ENCODE measurements around the gene TXNDC11.

The TXNDC11 gene

DNA sequence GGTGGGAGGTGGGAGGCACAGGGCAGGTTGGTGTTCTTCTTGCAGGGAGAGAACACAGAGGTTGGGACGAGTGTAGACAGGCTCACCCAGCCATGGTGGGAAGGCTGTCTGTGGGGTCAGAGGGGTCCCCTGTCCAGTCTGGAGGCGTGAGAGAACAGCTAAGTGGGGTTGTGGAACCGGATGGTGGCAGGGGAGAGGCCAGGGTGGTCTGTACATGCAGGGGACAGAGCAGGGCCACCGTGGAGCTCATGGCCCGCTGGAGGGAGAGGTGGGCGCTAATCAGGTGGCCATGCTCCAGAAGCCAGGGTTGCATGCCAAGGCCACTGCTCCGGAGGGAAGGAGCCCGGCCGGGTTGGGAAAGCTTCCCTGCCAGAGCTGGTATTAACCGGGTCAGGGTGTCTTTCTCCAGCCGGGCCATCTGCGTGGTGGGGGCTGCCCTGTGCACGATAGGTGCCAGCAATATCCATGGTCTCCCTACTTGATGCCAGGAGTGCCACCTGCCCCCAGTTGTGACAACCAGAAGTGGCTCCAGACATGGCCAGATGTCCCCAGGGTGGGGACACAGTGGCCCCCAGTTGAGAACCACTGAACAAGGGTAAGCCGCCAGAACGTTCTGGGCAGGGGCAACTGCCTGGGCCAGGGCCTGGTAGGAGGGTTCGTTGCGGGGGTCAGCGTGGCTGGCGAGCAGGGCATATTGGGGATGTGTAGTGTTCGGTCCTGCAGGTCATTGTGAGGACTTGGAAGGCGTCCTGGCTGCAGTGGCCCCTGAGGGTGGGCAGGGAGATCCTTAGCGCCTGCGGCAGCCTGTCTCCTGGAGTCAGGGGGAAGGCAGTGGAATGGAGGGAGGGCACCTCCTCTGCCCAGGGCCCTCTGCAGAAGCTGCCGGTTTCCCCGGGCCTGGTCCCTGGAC lies 69.3 kb downstream of the TXNDC11 start:
- no peak for DNase-seq

DNA sequence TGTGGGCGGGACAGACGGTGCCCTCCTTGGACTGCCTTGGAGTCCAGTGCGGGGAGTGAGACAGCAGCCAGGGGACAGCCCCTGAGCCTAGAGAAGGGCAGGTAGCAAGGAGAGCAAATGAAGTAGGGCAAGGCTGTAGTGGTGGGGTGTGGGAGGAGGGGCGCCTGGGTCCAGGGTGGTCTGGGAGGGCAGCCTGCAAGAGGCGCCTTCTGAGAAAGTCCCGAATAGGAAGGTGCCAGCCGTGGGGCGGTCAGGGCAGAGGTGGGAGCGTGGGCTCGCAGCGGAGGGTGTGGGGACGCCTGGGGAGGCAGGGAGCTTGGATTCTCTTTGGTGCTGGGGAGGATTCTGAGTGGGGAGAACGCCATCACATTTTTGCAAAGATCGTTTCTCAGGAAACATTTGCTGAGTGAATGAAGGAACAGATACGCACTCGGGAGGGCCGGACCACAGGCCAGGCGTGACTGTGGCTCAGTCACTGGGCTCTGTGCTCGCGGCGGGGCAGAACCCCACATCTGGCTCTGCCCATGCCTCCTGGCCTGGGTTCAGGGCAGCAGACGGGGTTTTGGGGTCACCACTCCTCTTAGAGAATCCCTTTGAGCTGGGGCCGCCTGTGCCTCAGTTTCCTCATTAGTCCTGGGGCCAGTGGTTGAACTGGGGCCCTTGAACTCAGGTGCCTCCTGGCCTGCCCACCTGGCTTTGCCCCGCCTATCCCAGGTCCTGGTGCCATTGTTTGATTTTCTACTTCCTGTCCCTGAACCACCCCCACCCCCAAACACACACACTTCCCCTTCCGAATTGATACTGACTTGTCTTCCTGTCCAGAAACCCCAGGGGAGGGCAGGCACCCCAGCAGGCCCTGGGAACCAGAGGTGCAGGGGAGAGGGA lies 70.2 kb downstream of the TXNDC11 start:
- DNase-seq: peak in 1 of 2 donors; percentile 12

DNA sequence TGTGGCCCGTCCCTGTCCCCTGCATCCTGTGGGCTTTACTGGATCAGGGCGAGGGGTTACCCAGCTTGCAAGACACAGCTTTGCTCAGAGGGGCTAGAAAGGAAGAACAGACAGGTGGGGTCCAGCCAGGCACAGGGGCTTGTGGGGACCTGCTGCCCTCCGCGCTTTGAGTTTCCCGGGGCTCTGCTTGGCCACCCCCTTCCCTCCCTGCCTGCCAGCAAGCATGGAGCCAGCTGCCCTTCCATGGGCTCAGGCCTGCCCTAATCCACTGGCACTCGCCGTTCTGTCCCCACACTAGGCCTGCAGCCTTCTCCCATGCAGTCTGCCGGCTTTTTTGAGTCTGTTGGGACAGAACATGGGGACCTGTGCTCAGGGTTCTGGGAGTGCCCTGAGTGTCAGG lies 71.0 kb downstream of the TXNDC11 start:
- no peak for DNase-seq

DNA sequence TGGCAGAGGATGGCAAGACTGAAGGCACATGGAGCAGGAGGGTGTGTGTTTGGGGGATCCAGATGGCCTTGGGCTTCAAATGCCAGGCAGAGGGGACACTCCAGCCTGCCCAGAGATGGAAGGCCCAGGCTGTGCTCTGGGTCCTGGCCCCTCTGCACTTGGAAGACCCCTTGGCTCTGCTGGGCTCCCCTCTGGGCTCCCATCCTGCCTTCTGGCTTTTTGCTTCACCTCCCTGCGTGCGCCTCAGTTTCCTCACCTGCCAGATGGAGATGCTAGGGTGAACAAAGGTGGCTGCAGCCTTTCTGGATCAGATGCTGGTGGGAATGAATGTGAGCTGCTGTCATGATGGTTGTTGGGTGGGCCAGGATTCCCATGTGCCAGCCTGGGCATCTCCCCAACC lies 71.4 kb downstream of the TXNDC11 start:
- no peak for DNase-seq

DNA sequence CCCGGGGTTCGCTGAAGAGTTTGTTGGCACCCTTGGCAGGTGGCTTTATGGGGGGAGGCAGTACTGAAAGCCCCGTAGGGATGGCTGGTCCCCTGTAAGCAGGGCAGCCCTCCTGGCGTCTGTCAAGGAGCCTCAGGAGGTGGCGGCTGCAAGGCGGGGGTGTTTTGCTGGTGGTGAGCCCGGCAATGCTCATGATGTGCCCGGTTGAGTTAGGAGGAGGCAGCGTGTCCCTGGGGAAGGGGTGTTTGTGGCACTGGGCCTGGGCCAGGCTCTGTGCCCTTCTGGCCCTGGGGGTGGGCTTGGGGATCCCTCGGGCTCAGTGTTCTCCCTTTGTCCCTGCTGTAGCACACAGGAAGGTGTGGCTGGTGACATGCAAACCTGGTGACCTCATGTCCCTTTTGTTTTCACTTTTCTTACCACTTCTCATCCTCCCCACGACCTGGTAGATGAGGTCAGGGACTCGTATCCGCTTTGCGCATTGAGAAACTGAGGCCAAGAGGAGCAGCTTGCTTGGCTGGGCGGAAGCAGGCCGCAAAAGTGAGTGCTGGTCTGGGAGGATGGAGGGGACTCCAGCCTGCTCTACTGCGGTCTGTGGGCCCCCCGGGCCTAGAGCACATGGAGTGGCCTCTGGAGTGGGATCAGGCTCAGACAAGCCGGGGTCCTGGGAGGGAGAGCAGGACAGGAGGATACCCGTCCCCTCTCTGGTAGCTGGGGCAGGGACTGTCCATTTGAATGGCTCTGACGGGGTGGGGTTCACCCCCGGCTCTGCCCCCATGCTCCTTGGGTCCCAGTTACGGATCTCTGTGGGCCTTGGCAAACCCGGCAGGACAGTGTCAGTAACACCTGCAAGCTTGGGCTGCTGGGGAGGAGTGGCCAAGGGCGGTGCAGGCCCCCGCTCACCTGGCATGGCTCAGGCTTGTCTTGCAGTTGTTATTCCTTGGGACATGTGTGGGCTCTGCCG lies 72.2 kb downstream of the TXNDC11 start:
- DNase-seq: no peak

DNA sequence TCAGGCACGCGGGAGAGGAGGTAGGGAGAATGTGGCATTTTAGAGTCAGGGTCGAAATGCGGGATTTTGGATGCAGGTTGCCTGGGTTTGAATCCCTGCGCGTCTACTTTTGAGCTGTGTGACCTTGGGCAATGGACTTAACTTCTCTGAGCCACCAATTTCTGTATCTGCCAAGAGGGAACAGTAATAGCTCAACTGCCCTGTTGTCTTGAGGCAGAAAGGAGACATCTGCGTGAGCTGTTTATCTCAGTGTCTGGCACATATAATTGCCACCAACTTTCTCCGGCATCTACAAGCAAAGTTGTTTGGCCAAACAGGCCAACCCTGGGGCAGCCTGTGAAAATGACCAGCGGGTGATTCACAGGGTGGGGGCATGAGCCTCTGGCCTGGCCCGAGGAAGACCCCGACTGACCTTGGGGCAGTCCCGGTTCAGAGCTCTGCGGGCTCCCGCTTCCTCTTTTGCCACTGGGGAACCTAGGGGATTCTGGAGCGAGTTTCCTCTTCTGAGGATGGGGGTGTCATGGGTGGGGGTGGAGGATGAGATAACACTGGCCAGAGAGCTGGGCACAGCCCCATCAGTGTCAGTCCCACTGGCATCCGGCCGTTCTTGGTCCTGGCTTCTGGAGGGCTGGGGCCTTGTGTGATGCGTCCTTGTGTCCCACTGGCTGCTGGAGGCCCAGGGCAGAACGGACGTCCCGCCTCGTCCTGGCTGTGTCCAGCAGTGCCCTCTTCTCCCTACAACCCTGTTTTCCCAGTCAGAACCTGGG lies 73.1 kb downstream of the TXNDC11 start:
- peak in 1 of 2 donors; percentile 54 for DNase-seq

DNA sequence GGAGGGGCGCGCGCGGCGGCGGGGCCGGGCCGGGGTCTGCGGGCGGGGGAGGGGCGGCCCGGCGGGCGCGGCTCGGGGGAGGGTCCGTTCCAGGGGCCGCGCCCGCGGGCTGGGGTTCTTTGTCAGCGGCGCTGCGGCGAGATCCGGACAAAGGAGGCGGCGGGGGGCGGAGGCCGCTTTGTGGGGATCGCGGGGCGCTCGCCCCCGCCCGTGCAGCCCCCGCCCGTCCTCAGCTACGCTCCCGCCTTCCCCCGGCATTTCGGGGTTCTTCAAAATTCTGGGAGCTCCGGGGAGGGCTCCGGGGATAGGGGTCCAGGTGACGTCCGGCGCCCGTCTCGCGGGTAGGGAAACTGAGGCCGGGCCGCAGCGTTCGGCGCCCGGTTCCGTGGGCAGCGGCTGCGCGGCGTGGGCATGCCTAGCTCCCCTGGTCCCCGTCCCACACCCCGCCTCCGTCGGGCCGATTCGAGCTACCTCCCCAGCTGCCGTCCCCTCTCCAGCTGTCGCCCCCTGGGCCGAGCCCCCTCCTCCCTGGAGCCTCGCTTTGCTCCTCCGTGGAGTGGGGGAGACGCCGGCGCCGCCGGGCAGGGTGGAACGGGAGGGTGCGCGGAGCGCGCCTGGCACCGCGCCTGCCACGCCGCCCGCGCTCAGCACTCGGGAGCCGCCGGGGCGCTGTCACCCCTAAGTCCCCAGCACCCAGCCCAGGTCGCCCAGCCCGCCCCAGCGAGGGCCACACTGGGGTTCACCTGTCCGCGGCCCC lies 73.9 kb downstream of the TXNDC11 start:
- no peak for DNase-seq

DNA sequence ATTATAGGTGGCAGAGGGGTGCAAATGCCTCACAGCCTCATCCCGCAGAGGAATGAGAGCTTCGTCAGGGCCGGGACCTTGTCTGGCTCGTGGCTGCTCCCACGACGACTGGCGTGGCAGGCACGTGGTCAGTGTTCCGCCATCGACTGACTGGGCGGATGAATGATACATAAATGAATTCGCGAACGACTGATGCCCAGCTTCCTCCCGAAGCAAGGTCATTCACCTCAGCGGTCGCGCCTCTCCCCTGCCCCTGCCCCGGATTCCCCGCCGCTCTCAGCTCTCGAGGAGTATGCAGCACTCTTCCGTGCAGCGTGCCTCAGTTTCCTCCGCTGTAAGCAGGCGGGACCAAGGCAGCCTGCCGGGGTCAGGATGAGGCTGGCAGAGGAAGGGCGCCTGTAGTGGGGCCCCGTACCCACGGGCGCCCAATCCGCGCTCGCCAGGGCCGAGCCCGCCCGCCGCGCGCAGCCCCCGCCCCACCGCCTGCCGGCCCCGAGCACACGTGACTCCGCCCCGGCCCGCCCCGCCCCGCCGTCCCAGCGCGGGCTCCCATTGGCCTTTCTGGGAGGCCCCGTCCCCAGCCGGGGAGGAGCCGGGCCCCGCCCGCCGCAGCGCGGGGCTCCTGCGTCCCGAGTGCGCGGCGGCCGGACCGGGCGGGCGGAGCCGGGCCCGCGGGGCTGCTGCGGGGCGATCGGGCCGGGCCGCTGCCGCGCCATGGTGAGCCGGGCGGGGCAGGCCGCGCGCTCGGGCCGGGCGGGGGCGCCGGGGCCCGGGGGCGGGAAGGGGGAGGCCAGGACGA lies 74.6 kb downstream of the TXNDC11 start, which contains the start of gene SNN:
Gene SNN, plus strand, starts transcription at position 632 of the 799 bp plus-strand sequence. CDS start 7,605 bp downstream, outside the sequence.
- peak; percentile 36 to 44 for DNase-seq

DNA sequence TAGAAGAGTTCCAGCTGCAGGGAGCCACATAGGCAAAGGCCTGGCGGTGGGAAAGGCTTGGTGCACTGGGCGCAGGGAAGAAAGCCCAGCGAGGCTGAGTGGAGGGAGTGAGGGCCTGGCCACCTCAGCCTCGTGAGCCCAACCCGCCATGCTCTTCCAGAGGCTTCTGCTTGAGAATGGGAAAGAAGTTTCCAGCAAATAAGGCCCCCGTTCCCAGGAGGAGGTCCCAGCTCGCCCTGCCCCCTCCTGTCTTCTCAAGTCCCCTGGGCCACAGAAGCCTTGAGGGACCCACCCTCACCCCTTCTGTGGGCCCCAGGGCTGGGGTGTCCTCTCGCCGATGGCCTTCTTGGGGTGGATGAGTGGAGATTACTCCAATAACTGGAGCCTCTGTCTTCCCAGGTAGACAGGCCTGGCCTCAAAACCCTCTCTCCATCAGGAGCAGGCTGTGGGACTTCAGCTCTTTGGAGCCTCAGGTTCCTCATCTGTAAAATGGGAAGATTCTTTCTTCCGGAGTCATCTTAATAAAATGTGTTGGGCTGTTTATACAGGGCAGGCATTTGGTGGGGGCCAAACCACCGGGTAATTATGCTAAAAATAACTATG lies 75.3 kb downstream of the TXNDC11 start:
- DNase-seq: no peak

DNA sequence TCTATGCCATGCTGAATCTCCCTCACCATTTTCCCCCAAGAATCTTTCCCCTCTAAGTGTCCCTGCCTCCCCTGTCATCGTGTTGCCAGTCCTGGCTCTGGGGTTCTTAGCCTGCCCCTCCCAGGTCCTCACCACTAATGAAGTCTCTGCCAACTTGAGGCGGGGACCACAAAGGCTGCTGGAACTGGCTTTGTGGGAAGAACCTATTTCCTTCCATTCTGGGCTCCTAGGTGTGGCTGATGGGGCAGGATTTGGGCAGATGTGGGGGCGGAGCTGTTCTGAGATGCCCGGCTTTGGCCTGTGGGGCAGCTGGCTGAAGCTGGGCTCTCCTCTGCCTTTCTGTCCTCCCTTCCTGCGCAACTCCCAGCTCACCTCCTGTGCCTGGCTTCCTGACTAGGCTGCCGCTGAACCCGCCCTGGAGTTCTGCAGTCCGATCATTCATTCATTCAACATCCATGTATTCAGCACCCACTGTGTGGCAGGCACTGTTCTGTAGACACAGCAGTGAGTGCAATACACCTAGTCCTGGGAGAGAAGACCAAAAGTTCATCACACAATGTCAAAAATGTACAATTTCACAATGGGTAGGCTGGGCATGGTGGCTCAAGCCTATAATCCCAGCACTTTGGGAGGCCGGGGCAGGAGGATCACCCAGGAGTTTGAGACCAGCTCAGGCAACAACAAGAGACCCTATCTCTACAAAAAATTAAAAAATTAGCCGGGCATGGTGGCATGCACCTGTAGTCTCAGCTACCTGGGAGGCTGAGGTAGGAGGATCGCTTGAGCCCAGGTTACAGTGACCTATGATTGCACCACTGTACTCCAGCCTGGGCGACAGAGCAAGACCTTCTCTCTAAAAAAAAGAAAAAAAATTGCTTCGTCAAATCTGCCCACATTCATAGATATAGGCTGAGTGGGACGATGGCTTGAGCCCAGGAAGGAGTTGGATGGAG lies 76.3 kb downstream of the TXNDC11 start:
- no peak for DNase-seq

DNA sequence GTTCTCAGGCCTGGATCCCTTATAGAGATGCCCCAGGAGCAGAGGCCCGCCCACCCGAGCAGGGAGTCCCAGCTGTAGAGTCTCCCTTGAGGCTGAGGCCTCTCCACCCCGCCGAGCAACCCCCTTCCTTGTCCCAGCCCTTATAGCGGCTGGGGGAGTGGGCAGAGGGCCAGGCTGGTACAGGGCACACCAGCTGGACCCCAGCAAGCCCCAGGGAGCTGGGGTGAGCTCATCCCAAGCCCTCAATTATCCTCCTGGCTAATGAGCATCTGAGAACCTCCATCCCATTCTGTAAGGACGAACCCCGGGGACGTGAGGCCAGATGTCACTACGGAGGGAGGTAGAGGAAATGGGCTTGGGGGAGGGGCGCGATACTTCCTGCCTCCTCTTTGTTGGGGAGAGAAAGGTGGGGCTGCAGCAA lies 77.6 kb downstream of the TXNDC11 start:
- no peak for DNase-seq

DNA sequence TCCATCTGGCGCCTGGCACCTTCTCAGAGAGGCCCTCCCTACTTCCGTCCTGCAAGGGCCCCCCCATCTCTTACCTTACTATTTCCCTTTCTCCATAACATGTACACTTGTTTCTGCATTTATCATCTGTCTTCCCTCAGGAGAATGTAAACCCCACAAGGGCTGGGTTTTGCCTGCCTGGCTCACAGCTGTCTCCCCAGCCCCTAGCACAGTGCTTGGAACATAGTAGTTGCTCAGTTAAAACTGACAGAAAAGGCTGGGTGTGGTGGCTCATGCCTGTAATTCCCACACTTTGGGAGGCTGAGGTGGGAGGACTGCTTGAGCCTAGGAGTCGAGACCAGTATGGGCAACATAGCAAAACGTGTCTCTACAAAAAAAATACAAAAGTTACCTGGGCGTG lies 80.1 kb downstream of the TXNDC11 start:
- DNase-seq: no peak

DNA sequence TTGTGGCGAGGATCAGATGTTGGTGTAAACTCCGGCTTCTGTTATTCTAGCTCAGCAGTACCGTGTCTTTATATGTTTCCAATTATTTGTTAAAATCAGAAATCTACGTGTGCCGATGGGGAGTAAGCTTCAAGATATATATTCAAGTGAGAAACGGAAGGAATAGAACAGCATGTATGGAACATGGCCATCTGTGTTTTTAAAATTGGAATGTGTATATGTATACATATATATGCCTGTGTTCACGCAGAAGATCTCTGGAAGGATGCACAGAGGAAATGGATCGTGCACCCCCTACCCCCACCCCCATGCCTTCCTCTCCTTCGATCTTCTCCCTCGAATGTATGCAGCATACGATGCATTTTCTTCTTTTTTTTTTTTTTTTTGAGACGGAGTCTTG lies 82.1 kb downstream of the TXNDC11 start:
- no peak for DNase-seq

DNA sequence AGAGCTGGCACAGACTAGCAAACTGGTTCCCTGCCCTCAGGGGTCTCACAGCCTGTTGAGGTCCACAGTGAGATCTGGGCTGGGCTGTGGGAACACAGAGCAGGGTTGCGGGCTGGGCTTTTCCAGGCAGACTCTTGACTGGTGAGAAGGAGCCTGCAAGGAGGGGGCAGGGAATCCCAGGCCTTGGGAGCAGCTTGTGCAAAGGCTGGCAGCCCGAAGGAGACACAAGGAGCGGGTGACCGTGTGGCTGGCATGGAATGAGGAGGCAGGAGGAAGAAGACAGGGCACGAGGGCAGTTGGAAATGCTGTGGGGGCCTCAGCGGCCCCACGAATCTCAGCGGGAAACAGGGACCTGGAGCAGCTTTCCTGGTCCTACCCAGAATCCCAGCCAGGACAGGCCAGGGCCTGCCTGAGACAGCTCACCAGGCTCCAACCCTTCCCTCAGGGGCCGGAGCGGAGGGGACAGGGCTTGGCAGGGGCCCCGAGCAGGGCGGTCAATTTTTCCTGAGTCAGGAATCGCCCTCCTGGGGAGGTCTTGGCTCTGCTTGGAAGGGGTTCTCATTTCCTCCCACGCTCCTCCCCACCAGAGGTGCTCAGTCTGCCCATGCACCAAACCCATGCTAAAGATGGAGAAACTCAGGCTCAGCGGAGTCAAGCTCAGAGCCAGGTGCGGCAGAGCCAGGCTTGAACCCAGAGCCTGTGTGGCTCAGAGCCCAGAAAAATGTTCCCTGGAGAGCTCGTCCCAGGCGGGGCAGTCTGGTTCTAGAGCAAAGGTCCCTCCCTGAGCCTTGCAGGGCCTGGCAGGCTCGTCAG lies 83.6 kb downstream of the TXNDC11 start:
- no peak for DNase-seq

DNA sequence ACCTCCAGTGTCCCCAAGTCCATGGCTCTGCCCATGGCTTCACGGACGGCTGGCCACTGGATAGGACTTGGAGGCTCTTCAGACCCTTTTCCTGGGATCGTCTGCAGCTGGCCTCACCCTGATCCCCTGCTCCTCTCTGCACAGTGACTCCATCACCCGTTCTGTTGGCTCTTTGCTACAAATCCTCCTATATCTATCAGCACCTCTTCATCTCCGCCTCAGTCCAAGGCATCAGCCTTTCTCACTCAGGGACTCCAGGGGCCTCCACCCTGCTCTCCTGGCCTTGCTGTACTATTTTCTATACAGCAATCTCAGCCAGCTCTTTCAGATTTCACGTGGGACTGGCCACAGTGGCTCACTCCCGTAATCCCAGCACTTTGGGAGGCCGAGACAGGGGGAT lies 85.1 kb downstream of the TXNDC11 start:
- DNase-seq: no peak

DNA sequence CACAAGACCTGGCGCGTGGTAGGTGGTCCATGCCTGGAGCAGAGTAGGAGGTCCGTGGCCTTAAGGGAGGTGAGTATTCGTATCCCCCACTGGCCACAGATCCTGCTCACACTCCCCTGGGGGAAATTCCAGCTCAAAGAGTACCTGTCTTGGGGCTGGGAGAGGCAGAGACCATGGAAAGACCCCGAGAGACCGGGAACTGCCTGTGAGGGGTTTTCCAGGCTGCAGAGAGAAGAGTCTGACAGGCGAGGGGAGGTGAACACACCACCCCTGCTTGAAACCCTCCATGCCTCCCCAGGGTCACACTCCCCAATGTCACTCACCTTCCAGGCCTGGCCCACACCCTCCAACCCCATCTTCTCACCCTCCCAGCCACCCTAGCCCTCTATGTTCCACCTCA lies 87.0 kb downstream of the TXNDC11 start:
- no peak for DNase-seq

DNA sequence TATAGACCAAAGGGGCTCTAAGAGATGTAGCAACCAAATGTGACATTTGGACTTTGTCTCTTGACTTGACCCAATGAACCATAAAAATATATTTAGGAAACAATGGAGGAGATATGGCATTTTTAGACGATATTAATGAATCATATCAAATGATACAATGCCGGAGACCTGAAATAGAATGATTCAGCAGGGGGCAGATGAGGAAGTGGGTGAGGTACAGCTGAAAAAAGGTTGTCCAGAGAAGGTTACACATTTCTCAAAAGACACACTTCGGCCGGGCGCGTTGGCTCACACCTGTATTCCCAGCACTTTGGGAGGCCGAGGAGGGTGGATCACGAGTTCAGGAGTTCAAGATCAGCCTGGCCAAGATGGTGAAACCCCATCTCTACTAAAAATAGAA lies 90.9 kb downstream of the TXNDC11 start:
- DNase-seq: no peak

Data from bone marrow (tissue), 2 donors.